Measurements from ENCODE around the gene CDK19.
A peak's percentile ranks its signal among the peaks of the same experiment; 100 is the strongest.

CDK19 gene

DNA sequence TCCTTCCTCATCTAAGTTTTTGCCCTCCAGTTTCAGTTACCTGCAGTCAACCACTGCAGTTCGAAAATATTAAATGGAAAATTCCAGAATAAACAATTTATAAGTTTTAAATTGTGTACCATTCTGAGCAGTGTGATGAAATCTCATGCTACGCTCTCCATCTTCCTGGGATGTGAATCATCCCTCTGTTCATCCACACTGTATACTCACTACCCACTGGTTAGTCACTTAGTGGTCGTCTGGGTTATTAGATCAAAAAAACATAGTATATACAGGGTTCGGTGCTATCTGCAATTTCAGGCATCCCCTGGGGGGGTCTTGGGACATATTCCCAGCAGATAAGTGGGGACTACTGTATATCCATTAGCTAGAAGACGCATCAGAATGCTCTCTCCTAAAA is 186.9 kb downstream of the CDK19 start:
- TF ChIP-seq SNAI2 (CRISPR knock-in tag; IDR thresholded peaks at IDR 0.05) (no peak), ZFP3 (CRISPR knock-in tag; IDR thresholded peaks at IDR 0.05) (no peak), ZNF70 (CRISPR knock-in tag; IDR thresholded peaks at IDR 0.05) (no peak), ZNF565 (CRISPR knock-in tag; conservative IDR thresholded peaks at IDR 0.05; ENCODE audit: low read depth) (no peak), ZC3H10 (CRISPR knock-in tag; IDR thresholded peaks at IDR 0.05) (no peak), ZNF8 (CRISPR knock-in tag; IDR thresholded peaks at IDR 0.05) (no peak), ESRRG (CRISPR knock-in tag; IDR thresholded peaks at IDR 0.05) (no peak), TOX (CRISPR knock-in tag; IDR thresholded peaks at IDR 0.05; ENCODE audit: borderline replicate concordance) (no peak), RARB (CRISPR knock-in tag; IDR thresholded peaks at IDR 0.05) (no peak), ISL1 (CRISPR knock-in tag; IDR thresholded peaks at IDR 0.05) (no peak), CSDC2 (CRISPR knock-in tag; IDR thresholded peaks at IDR 0.05) (no peak), GLIS3 (CRISPR knock-in tag; IDR thresholded peaks at IDR 0.05) (no peak)
- TF ChIP-seq, protein P1, sequence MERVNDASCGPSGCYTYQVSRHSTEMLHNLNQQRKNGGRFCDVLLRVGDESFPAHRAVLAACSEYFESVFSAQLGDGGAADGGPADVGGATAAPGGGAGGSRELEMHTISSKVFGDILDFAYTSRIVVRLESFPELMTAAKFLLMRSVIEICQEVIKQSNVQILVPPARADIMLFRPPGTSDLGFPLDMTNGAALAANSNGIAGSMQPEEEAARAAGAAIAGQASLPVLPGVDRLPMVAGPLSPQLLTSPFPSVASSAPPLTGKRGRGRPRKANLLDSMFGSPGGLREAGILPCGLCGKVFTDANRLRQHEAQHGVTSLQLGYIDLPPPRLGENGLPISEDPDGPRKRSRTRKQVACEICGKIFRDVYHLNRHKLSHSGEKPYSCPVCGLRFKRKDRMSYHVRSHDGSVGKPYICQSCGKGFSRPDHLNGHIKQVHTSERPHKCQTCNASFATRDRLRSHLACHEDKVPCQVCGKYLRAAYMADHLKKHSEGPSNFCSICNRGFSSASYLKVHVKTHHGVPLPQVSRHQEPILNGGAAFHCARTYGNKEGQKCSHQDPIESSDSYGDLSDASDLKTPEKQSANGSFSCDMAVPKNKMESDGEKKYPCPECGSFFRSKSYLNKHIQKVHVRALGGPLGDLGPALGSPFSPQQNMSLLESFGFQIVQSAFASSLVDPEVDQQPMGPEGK (CRISPR knock-in tag; IDR thresholded peaks at IDR 0.05; ENCODE audit: borderline replicate concordance): no peak
- TF ChIP-seq, protein P2, sequence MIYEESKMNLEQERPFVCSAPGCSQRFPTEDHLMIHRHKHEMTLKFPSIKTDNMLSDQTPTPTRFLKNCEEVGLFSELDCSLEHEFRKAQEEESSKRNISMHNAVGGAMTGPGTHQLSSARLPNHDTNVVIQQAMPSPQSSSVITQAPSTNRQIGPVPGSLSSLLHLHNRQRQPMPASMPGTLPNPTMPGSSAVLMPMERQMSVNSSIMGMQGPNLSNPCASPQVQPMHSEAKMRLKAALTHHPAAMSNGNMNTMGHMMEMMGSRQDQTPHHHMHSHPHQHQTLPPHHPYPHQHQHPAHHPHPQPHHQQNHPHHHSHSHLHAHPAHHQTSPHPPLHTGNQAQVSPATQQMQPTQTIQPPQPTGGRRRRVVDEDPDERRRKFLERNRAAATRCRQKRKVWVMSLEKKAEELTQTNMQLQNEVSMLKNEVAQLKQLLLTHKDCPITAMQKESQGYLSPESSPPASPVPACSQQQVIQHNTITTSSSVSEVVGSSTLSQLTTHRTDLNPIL (CRISPR knock-in tag; IDR thresholded peaks at IDR 0.05; ENCODE audit: low read depth): no peak
- 0 out of 3 replicates have a peak, but pooled peaks have one; percentile 39 for ATAC-seq

DNA sequence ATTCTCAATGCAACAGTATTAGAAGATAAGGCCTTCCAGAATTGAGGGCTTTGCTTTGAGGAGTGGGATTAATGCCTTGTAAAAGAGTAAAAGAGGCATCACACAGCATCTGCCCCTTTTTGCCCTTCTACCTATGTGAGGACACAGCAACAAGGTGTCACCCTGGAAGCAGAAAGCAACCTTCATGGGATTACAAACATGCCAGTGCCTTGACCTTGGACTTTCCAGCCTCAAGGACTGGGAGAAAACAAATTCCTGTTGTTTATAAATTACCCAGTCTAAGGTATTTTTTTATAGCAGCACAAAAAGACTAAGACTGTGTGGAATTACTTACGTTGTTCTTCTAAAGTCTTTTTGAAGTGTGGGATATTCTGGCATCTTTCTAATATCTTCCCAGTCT is 188.8 kb downstream of the CDK19 start:
- ATAC-seq: no peak
- TF ChIP-seq TOX (CRISPR knock-in tag; IDR thresholded peaks at IDR 0.05; ENCODE audit: borderline replicate concordance) (no peak), ZFP3 (CRISPR knock-in tag; IDR thresholded peaks at IDR 0.05) (no peak), CSDC2 (CRISPR knock-in tag; IDR thresholded peaks at IDR 0.05) (no peak), ZNF70 (CRISPR knock-in tag; IDR thresholded peaks at IDR 0.05) (no peak), ZNF8 (CRISPR knock-in tag; IDR thresholded peaks at IDR 0.05) (no peak), RARB (CRISPR knock-in tag; IDR thresholded peaks at IDR 0.05) (no peak), TCF4 (CRISPR knock-in tag; IDR thresholded peaks at IDR 0.05; ENCODE audit: borderline replicate concordance) (no peak), OSR1 (CRISPR knock-in tag; IDR thresholded peaks at IDR 0.05) (no peak), SNAI2 (CRISPR knock-in tag; IDR thresholded peaks at IDR 0.05) (no peak), ISL1 (CRISPR knock-in tag; IDR thresholded peaks at IDR 0.05) (no peak), ZC3H10 (CRISPR knock-in tag; IDR thresholded peaks at IDR 0.05) (no peak)
- TF ChIP-seq, protein P3, sequence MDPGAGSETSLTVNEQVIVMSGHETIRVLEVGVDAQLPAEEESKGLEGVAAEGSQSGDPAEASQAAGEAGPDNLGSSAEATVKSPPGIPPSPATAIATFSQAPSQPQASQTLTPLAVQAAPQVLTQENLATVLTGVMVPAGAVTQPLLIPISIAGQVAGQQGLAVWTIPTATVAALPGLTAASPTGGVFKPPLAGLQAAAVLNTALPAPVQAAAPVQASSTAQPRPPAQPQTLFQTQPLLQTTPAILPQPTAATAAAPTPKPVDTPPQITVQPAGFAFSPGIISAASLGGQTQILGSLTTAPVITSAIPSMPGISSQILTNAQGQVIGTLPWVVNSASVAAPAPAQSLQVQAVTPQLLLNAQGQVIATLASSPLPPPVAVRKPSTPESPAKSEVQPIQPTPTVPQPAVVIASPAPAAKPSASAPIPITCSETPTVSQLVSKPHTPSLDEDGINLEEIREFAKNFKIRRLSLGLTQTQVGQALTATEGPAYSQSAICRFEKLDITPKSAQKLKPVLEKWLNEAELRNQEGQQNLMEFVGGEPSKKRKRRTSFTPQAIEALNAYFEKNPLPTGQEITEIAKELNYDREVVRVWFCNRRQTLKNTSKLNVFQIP (CRISPR knock-in tag; IDR thresholded peaks at IDR 0.05; ENCODE audit: borderline replicate concordance, low read depth): no peak
- TF ChIP-seq, protein P4, sequence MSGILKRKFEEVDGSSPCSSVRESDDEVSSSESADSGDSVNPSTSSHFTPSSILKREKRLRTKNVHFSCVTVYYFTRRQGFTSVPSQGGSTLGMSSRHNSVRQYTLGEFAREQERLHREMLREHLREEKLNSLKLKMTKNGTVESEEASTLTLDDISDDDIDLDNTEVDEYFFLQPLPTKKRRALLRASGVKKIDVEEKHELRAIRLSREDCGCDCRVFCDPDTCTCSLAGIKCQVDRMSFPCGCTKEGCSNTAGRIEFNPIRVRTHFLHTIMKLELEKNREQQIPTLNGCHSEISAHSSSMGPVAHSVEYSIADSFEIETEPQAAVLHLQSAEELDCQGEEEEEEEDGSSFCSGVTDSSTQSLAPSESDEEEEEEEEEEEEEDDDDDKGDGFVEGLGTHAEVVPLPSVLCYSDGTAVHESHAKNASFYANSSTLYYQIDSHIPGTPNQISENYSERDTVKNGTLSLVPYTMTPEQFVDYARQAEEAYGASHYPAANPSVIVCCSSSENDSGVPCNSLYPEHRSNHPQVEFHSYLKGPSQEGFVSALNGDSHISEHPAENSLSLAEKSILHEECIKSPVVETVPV (CRISPR knock-in tag; IDR thresholded peaks at IDR 0.05): no peak

DNA sequence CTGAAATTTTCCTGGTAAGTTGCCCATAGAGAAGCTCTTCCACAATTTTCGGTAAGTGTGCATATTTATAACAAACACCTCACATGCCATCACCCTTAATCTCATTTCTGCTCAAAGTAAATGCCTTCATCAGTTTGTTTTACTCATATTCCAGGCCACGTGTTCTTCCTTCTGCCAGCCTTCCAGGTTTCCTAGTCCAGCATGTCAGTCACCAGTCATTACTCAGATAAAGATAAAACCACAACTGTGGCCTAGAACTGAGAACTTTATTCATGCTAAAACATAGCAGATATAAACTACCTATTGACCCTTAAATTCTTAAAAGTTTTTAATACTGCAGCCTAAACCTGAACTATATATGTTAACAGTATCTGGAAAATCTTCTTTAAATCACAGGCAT is 189.4 kb downstream of the CDK19 start:
- TF ChIP-seq, protein P3 (CRISPR knock-in tag; IDR thresholded peaks at IDR 0.05; ENCODE audit: borderline replicate concordance, low read depth): no peak
- TF ChIP-seq, protein P2 (CRISPR knock-in tag; IDR thresholded peaks at IDR 0.05; ENCODE audit: low read depth): no peak
- no peak for TF ChIP-seq CSDC2 (CRISPR knock-in tag; IDR thresholded peaks at IDR 0.05)
- TF ChIP-seq ZNF565 (CRISPR knock-in tag; conservative IDR thresholded peaks at IDR 0.05; ENCODE audit: low read depth): no peak
- TF ChIP-seq BACH2 (CRISPR knock-in tag; IDR thresholded peaks at IDR 0.05; ENCODE audit: borderline replicate concordance): no peak
- no peak for TF ChIP-seq SNAI2 (CRISPR knock-in tag; IDR thresholded peaks at IDR 0.05)
- no peak for TF ChIP-seq GLIS3 (CRISPR knock-in tag; IDR thresholded peaks at IDR 0.05)
- TF ChIP-seq, protein P5, sequence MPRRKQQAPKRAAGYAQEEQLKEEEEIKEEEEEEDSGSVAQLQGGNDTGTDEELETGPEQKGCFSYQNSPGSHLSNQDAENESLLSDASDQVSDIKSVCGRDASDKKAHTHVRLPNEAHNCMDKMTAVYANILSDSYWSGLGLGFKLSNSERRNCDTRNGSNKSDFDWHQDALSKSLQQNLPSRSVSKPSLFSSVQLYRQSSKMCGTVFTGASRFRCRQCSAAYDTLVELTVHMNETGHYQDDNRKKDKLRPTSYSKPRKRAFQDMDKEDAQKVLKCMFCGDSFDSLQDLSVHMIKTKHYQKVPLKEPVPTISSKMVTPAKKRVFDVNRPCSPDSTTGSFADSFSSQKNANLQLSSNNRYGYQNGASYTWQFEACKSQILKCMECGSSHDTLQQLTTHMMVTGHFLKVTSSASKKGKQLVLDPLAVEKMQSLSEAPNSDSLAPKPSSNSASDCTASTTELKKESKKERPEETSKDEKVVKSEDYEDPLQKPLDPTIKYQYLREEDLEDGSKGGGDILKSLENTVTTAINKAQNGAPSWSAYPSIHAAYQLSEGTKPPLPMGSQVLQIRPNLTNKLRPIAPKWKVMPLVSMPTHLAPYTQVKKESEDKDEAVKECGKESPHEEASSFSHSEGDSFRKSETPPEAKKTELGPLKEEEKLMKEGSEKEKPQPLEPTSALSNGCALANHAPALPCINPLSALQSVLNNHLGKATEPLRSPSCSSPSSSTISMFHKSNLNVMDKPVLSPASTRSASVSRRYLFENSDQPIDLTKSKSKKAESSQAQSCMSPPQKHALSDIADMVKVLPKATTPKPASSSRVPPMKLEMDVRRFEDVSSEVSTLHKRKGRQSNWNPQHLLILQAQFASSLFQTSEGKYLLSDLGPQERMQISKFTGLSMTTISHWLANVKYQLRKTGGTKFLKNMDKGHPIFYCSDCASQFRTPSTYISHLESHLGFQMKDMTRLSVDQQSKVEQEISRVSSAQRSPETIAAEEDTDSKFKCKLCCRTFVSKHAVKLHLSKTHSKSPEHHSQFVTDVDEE (CRISPR knock-in tag; IDR thresholded peaks at IDR 0.05): no peak
- no peak for TF ChIP-seq TOX (CRISPR knock-in tag; IDR thresholded peaks at IDR 0.05; ENCODE audit: borderline replicate concordance)
- no peak for TF ChIP-seq PPARA (CRISPR knock-in tag; IDR thresholded peaks at IDR 0.05; ENCODE audit: borderline replicate concordance)
- no peak for ATAC-seq
